Astrocyte (in vitro differentiated cells and primary cell): Measurements from ENCODE around the gene P3H1.

Experiments
- EZH2 ChIP-seq: IDR thresholded peaks from 2 replicates; pipeline ENCODE4 v1.6.1; 2012; ENCODE audit warnings: mild to moderate bottlenecking, low read length, inconsistent platforms; ENCODE audit not compliant: insufficient read depth
- TF ChIP-seq, protein P1 (sequence below): IDR thresholded peaks from 2 replicates; pipeline ENCODE4 v1.5.1; 2011; ENCODE audit warnings: low read depth, mild to moderate bottlenecking, inconsistent platforms, low read length, moderate library complexity; ENCODE audit not compliant: insufficient read depth

DNA sequence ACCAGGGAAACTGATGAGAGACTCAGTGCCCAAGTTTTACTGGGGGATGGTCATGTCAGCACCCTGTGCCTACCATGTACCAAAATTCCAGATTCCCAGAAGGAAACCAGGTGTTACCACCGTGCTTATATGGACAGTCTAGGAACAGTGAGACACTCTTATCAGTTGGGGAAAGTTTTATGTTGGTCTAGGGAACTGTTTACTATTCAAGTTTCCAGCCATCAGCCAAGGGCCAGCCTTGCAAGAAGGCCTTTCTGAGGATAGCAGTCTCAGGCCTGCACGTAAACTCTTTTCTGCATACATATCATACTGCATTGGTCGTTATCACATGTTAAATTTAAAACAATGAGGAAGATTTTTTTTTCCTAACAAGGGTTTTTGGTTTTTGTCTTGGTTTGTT is 30.6 kb upstream of the P3H1 start:
- no peak for TF ChIP-seq EZH2
- TF ChIP-seq, protein P1, sequence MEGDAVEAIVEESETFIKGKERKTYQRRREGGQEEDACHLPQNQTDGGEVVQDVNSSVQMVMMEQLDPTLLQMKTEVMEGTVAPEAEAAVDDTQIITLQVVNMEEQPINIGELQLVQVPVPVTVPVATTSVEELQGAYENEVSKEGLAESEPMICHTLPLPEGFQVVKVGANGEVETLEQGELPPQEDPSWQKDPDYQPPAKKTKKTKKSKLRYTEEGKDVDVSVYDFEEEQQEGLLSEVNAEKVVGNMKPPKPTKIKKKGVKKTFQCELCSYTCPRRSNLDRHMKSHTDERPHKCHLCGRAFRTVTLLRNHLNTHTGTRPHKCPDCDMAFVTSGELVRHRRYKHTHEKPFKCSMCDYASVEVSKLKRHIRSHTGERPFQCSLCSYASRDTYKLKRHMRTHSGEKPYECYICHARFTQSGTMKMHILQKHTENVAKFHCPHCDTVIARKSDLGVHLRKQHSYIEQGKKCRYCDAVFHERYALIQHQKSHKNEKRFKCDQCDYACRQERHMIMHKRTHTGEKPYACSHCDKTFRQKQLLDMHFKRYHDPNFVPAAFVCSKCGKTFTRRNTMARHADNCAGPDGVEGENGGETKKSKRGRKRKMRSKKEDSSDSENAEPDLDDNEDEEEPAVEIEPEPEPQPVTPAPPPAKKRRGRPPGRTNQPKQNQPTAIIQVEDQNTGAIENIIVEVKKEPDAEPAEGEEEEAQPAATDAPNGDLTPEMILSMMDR, result no peak
